ENCODE results near the gene COL8A1. TPM values are rescaled to one million over a fixed set of nuclear protein-coding genes. Genes with fewer than 3 reads are reported as not detected.
A peak's percentile ranks its signal among the peaks of the same experiment; 100 is the strongest.

The COL8A1 gene
- total and polyA plus RNA-seq, 9 of the 15 experiments (the other 6 are each of a cell fraction or from before 2014, with no cell fraction given) = 0.07 TPM; not detected in 8

GRCh38 chr3:99825004-99825640, 186.7 kb downstream of the COL8A1 start (continued):
- no peak for TF ChIP-seq ZNF639 (CRISPR knock-in tag; conservative IDR thresholded peaks at IDR 0.05 in 1 of 2, IDR thresholded peaks at IDR 0.05 in 1 of 2)
- TF ChIP-seq ZBTB8A (IDR thresholded peaks at IDR 0.05; ENCODE audit: partially characterized antibody) = no peak
- TF ChIP-seq NKRF (IDR thresholded peaks at IDR 0.05; ENCODE audit: borderline replicate concordance) = no peak
- no peak for TF ChIP-seq FOXO4 (CRISPR knock-in tag; IDR thresholded peaks at IDR 0.05)
- no peak for TF ChIP-seq KLF6 (CRISPR knock-in tag; IDR thresholded peaks at IDR 0.05; ENCODE audit: borderline replicate concordance)
- no peak for TF ChIP-seq CTCFL (IDR thresholded peaks at IDR 0.05; ENCODE audit: borderline replicate concordance, insufficient read depth, low read depth, low read length, poor library complexity, severe bottlenecking)
- peak; percentile 89 for TF ChIP-seq SMARCC2 (IDR thresholded peaks at IDR 0.05; ENCODE audit: low read depth)
- TF ChIP-seq CUX1 (CRISPR knock-in tag; IDR thresholded peaks at IDR 0.05) = no peak
- no peak for TF ChIP-seq BHLHE40 (IDR thresholded peaks at IDR 0.05; ENCODE audit: low read length)
- no peak for TF ChIP-seq ZNF263 (CRISPR knock-in tag; IDR thresholded peaks at IDR 0.05; ENCODE audit: borderline replicate concordance)
- peak; percentile 35; the same call in 1 of the 2 replicates for TF ChIP-seq GATAD2B (IDR thresholded peaks at IDR 0.05; ENCODE audit: borderline replicate concordance)
- TF ChIP-seq ZNF24 (IDR thresholded peaks at IDR 0.05) = no peak
- TF ChIP-seq ZEB2 (IDR thresholded peaks at IDR 0.05) = no peak
